BLaER1 (cell line): Measurements from ENCODE around the gene MYG1.
"Not testable (repeated sequence)": the region's sequence is repeated elsewhere in the genome, so short reads cannot be mapped to it uniquely, and the experiment has no call there.

Experiments used
- H3K27ac ChIP-seq: shearing (Covaris generic); formaldehyde crosslinking; 2 replicates; pipeline ENCODE4 v1.8.1; 2022
- H3K27me3 ChIP-seq: shearing (Covaris generic); formaldehyde crosslinking; 2 replicates; pipeline ENCODE4 v1.8.1; 2022
- H3K36me3 ChIP-seq: shearing (Covaris generic); formaldehyde crosslinking; 2 replicates; pipeline ENCODE4 v1.8.1; 2022
- H3K4me1 ChIP-seq: shearing (Covaris generic); formaldehyde crosslinking; 2 replicates; pipeline ENCODE4 v1.8.1; 2022
- H3K4me2 ChIP-seq: shearing (Covaris generic); formaldehyde crosslinking; 2 replicates; pipeline ENCODE4 v1.8.1; 2022
- H3K4me3 ChIP-seq: shearing (Covaris generic); formaldehyde crosslinking; 2 replicates; pipeline ENCODE4 v1.8.1; 2022
- H3K9ac ChIP-seq: shearing (Covaris generic); formaldehyde crosslinking; 2 replicates; pipeline ENCODE4 v1.8.1; 2022
- H3K9me3 ChIP-seq: shearing (Covaris generic); formaldehyde crosslinking; 2 replicates; pipeline ENCODE4 v1.8.1; 2022
- H4K20me1 ChIP-seq: shearing (Covaris generic); formaldehyde crosslinking; 2 replicates; pipeline ENCODE4 v1.8.1; 2022
- Cebpa-rat ChIP-seq: shearing (Covaris generic); IDR thresholded peaks from 2 replicates; pipeline ENCODE4 v1.8.1; 2022

Gene MYG1

DNA sequence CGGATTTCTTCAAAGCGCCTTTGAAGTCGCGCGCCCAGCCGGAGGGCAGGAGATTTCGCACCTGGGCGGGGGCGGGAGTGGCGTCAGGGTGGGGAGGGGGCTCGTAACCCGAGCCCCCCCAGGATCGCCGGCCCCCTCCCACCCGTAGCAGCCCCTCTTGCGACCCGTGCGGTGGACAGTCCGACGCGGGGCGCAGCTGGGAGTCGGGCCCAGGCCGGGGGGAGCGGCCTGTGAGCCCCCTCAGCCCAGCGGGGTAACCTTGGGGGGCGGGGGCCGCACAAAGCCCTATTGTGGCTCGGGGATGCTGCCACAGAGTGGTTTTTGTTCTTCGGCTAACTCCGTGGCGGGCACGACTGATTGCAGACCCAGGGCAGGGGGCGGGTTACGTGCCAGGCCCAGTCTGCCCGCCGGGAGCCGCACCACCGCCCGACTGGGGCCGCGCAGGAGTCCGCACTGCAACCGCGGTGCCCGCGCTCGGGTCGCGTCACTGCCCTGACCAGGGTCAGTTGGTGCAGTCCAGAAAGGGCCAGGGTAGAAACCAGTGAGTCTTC lies 26.1 kb downstream of the MYG1 start:
- peak overlapping the region; percentile 97 for H3K4me2 ChIP-seq
- no peaks in the 10 kb centered on the region; the same call in 1 of the 2 replicates for H4K20me1 ChIP-seq
- no peaks in the 10 kb centered on the region for H3K9me3 ChIP-seq
- H3K27ac ChIP-seq = peak overlapping the region; percentile 82
- no peak for TF ChIP-seq Cebpa-rat
- H3K4me1 ChIP-seq = peaks cover 38% of the 10 kb centered on the region
- H3K4me3 ChIP-seq = peak overlapping the region; percentile 77
- peaks cover 19% of the 10 kb centered on the region; the same call in 1 of the 2 replicates for H3K27me3 ChIP-seq
- no peaks in the 10 kb centered on the region for H3K36me3 ChIP-seq
- H3K9ac ChIP-seq = peak overlapping the region; percentile 85

DNA sequence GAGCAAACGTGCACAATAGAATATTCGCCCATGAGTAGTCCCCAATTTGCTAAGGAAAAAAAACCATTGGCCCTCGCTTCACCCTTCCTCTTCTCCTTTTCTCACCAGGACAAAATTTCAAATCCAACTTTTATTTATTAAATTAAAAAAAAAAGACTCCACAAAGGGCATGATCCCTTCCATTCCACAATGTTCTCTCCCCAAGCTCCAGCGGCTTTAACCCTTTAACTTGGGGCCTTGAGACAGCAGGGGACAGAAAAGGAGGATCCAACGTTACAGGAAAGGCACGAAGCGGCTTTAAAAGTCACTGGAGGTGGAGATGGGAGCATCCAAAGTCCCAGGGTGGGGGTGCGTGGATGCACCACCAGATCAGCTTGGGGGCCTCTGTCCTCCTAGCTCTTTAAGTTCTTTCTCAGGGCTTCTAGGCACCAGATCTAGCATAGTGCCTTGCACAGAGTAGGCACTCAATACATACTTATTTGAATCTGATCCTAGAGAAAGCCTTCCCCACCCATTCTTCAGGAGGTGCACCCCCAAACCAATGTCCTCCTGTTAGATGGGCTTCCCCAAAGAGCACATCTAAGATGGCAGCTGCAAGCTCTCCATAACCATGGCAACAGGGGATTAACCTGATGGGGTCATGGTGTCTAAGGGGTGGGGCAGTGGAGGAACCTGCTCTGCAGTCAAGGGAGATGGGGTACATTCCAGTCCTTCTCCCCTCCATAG lies 27.1 kb downstream of the MYG1 start:
- no peaks in the 10 kb centered on the region for H3K9me3 ChIP-seq
- no peak overlapping the region for H3K9ac ChIP-seq
- no peak overlapping the region for H3K27ac ChIP-seq
- peak overlapping the region; percentile 77 for H3K4me3 ChIP-seq
- H3K36me3 ChIP-seq = no peaks in the 10 kb centered on the region
- TF ChIP-seq Cebpa-rat = no peak
- H3K4me1 ChIP-seq = peaks cover 33% of the 10 kb centered on the region
- H3K27me3 ChIP-seq = peaks cover 19% of the 10 kb centered on the region; the same call in 1 of the 2 replicates
- H3K4me2 ChIP-seq = peak overlapping the region; percentile 97
- H4K20me1 ChIP-seq = no peaks in the 10 kb centered on the region

GRCh38 chr12:53327435-53328042 lies 28.0 kb downstream of the MYG1 start:
- H3K27me3 ChIP-seq = peaks cover 27% of the 10 kb centered on the region; the same call in 1 of the 2 replicates
- no peak overlapping the region for H3K9ac ChIP-seq
- no peak for TF ChIP-seq Cebpa-rat
- H3K36me3 ChIP-seq = no peaks in the 10 kb centered on the region
- H4K20me1 ChIP-seq = no peaks in the 10 kb centered on the region
- H3K9me3 ChIP-seq = no peaks in the 10 kb centered on the region
- no peak overlapping the region for H3K4me2 ChIP-seq
- H3K27ac ChIP-seq = no peak overlapping the region
- H3K4me1 ChIP-seq = peaks cover 30% of the 10 kb centered on the region
- no peak overlapping the region for H3K4me3 ChIP-seq

DNA sequence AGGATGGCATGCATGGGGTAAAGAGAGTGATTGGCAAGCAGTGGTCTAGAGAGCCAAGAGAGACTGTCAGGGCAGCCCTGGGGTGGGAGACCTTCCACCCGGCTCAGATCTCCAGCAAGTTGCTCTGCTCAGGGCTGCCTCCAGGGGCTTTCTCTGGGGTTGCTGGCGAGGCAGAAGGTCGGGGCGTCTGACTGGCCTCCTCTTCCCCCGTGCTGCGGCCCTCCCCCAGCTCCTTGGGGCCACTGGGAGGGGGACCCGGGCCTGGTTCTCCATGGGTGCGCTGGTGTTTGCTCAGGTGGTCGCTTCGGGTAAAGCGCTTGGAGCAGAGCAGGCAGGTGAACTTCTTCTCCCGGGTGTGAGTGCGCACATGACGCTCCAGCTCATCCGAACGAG lies 28.5 kb downstream of the MYG1 start:
- Histone ChIP-seq H3K36me3 (no peaks in the 10 kb centered on the region), H3K27ac (no peak overlapping the region), H3K4me2 (no peak overlapping the region), H3K27me3 (peaks cover 32% of the 10 kb centered on the region; the same call in 1 of the 2 replicates), H3K4me1 (peaks cover 32% of the 10 kb centered on the region), H3K4me3 (no peak overlapping the region), H4K20me1 (no peaks in the 10 kb centered on the region), H3K9me3 (no peaks in the 10 kb centered on the region), H3K9ac (no peak overlapping the region)
- no peak for TF ChIP-seq Cebpa-rat

DNA sequence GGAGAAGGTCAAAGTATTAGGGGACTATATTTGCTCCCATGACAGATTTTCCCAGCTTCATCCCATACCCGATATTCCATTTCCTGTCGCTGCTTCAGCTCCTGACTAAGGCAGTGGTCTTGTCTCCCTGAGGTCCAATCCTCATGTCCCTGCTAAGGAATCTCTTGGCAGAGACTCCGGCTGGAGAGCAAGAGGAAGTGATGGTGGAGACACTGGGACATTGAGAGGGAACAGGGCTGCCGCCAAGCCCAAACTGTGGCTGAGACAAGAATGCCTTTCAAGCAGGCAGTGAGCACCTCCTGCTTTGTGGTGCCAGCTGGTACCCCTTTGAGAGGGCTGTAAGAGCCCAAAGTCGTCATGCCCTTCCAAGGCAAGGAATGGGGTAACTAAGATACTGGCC lies 31.2 kb downstream of the MYG1 start:
- Histone ChIP-seq H3K27me3 (peaks cover 40% of the 10 kb centered on the region), H3K9me3 (no peaks in the 10 kb centered on the region), H3K4me2 (no peak overlapping the region), H3K36me3 (no peaks in the 10 kb centered on the region), H4K20me1 (no peaks in the 10 kb centered on the region), H3K27ac (no peak overlapping the region), H3K9ac (no peak overlapping the region), H3K4me3 (no peak overlapping the region), H3K4me1 (peaks cover 39% of the 10 kb centered on the region)
- TF ChIP-seq Cebpa-rat = no peak

DNA sequence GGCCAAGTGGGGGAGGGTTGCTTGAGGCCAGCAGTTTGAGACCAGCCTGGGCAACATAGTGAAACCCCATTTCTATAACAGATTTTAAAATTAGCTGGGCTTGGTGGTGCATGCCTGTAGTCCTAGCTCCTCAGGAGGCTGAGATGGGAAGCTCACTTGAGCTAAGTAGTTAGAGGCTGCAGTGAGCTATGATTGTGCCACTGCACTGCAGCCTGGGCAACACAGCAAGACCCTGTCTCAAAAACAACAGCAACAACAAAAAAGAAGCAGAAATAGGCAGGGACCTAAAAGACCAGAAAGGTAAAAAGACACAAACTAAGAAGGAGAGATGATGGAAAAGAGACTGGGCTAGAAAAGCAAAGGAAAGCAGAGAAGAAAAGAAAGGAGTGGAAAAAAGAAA lies 32.8 kb downstream of the MYG1 start:
- H3K36me3 ChIP-seq, H3K4me3 ChIP-seq, H3K9me3 ChIP-seq, H4K20me1 ChIP-seq: not testable (repeated sequence)
- Histone ChIP-seq H3K27ac (peak overlapping the region; percentile 71; the same call in 1 of the 2 replicates), H3K4me1 (peaks cover 47% of the 10 kb centered on the region), H3K4me2 (peak overlapping the region; percentile 88), H3K27me3 (peaks cover 40% of the 10 kb centered on the region), H3K9ac (peak overlapping the region; percentile 66)

DNA sequence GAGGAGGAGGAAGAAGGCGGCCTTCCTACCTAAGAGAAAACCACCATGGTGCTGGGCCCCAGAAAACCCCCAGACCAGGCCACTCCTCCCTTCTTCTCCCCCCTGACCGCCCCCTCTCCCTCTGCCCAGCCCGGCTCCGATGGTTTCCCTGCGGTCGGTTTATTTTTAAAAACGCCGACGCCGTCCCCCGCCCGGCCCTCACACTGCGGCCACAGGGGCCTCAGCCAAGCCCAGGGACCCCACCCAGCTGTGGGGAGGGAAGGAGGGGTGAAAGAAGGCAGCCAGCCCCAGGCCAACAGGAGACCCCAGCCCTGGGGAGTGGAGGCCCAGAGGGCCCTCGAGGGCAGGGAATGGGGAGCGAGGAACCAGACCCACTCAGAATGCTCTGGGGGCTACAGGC lies 33.2 kb downstream of the MYG1 start:
- Histone ChIP-seq H3K36me3 (no peaks in the 10 kb centered on the region), H3K27me3 (peaks cover 43% of the 10 kb centered on the region), H3K27ac (peak overlapping the region; percentile 71), H3K9me3 (no peaks in the 10 kb centered on the region), H3K9ac (peak overlapping the region; percentile 66), H4K20me1 (no peaks in the 10 kb centered on the region), H3K4me1 (peaks cover 51% of the 10 kb centered on the region), H3K4me2 (peak overlapping the region; percentile 88), H3K4me3 (0 out of 2 replicates have a peak overlapping the region, but pooled peaks have one; percentile 9)
- no peak for TF ChIP-seq Cebpa-rat

DNA sequence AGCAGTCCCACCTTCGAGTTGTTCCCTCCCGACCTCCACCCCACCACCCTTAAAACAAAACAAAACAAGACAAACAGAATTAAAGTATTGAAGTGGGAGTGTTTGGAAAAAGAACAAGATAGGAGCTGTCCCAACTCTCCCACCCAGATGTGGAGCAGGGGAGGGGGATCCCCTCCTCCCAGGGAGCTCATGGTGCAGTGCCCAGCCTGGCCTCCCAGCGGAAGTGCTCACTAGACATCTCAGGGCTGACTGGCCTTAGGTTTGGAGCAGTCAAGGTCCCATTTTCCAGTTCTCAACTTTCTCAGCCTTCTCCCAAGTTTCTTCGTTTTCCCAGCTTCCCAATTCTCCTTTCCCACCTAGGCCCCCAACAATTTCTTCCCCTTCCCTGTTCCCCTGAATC lies 33.8 kb downstream of the MYG1 start:
- H3K4me1 ChIP-seq = peaks cover 57% of the 10 kb centered on the region

DNA sequence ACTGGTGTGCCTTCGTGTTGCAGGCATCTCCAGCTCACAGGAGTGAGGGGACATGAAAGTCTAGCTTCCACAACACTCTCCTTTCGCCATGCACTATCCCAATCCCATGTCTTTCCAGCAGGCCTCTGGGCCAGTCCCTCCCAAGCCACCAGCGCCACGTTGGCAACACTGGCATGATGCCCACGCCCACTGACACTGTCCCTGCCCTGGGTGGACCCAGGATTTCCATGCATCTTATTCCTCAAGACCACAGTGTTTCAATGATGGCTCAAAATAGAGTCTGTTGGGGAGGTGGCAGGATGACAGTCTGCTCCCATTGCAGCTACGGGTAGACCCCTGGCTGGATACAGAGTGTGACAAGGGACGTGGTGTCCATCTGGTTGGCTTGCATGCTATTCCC lies 34.4 kb downstream of the MYG1 start:
- Histone ChIP-seq H3K36me3 (no peaks in the 10 kb centered on the region), H4K20me1 (no peaks in the 10 kb centered on the region), H3K4me2 (peak overlapping the region; percentile 88), H3K27me3 (peaks cover 53% of the 10 kb centered on the region), H3K9me3 (no peaks in the 10 kb centered on the region), H3K9ac (no peak overlapping the region), H3K4me1 (peaks cover 59% of the 10 kb centered on the region), H3K4me3 (no peak overlapping the region), H3K27ac (no peak overlapping the region)
- TF ChIP-seq Cebpa-rat = no peak

More for the DNA sequence above, 33.8 kb downstream of the MYG1 start:
- no peak for TF ChIP-seq Cebpa-rat
- H4K20me1 ChIP-seq = no peaks in the 10 kb centered on the region
- H3K9ac ChIP-seq = no peak overlapping the region
- peak overlapping the region; percentile 88 for H3K4me2 ChIP-seq
- H3K27ac ChIP-seq = peak overlapping the region; percentile 71; the same call in 1 of the 2 replicates
- peaks cover 48% of the 10 kb centered on the region for H3K27me3 ChIP-seq
- H3K36me3 ChIP-seq = no peaks in the 10 kb centered on the region
- 0 out of 2 replicates have a peak overlapping the region, but pooled peaks have one; percentile 9 for H3K4me3 ChIP-seq
- H3K9me3 ChIP-seq = no peaks in the 10 kb centered on the region

DNA sequence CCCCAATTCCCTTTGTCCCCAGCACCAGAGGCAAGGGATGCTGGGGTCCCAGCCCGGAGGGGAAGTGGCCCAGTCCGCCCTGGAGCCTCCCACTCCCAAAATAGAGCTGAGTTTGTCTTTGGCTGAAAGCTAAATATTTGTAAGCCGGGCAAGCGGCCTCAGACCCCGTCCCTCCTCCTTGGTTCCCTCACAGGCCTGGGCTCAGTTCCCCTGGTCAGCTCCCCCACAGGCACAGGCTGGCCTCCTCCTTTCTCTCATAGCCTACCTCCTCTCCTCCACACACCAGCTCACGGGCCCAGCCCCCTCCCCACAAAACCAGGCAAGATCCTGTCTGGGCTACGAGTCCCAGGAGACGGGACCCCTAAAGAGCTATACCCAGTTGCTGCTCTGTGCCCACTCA lies 35.3 kb downstream of the MYG1 start:
- Histone ChIP-seq H3K36me3 (no peaks in the 10 kb centered on the region), H3K4me2 (peak overlapping the region; percentile 14; the same call in 1 of the 2 replicates), H3K9me3 (no peaks in the 10 kb centered on the region), H3K9ac (no peak overlapping the region), H3K4me3 (no peak overlapping the region), H3K4me1 (peaks cover 59% of the 10 kb centered on the region), H3K27ac (no peak overlapping the region), H4K20me1 (no peaks in the 10 kb centered on the region), H3K27me3 (peaks cover 53% of the 10 kb centered on the region)
- TF ChIP-seq Cebpa-rat = no peak
